Ovary (tissue), 3 donors: Measurements from ENCODE around the gene SPSB1.

Source experiments
- CTCF ChIP-seq, 3 donors: fragments of 450-650 bp in 2 of 3; fragments of 200-600 bp in 1 of 3; IDR thresholded peaks; one replicate each; pipeline versions ENCODE4 v1.5.1 to v1.8.0; 2016 to 2022; ENCODE audit warnings: antibody characterized with exemption in 3 of 3, mild to moderate bottlenecking in 1 of 3
- EP300 ChIP-seq: sonication (generic); formaldehyde crosslinking; IDR thresholded peaks from one replicate; pipeline ENCODE4 v1.6.1; 2017; ENCODE audit warnings: antibody characterized with exemption
- POLR2A ChIP-seq: fragments of 450-650 bp; IDR thresholded peaks from one replicate; pipeline ENCODE4 v1.6.1; 2017; ENCODE audit warnings: antibody characterized with exemption, mild to moderate bottlenecking, moderate library complexity
- donor health status: DM: no; HTN: no; CAD: no.

GRCh38 chr1:9315411-9316079, 22.9 kb downstream of the SPSB1 start:
- TF ChIP-seq CTCF (IDR thresholded peaks at IDR 0.05) (no peak), POLR2A (no peak), EP300 (no peak)
